GM19025 (cell line): ENCODE measurements around the gene TAOK2.

Source experiments
- ATAC-seq: cut with Tn5 transposase; IDR thresholded peaks from one replicate; pipeline ENCODE4 v1.9.1; 2021; ENCODE audit warnings: mild to moderate bottlenecking, low read depth, moderate library complexity; ENCODE audit not compliant: unreplicated experiment

The TAOK2 gene

DNA sequence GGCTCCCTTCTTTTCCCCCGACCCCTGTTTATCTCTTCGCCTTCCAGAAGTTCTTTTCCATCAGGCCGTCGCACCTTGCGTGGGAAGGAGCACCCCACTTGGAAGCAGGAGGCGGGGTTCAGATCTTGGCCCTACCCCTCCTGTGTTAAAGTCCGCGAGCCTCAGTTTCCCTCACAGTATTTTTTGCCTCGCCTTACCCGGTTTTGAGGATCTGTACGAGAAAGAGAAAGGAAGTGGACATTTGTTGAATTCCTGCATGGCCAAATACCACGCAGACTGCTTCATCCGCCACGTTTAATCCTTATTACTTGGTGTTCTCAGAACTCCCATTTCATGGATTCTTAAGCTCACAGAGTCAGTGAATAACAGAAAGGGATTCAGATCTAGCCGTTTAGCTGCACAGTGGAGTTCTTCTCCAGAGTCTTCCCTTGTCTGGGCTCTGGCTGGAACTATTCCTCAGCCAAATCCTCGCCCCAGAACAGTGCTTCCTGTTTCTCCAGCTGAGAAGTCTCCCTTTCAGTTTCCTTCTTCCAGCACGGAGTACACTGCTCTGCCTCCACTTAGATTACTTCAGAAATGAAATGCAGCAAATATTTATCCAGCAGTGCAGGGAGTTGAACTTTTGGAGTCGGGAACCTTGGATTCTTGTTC, 11.2 kb upstream of the TAOK2 start:
- ATAC-seq: no peak

DNA sequence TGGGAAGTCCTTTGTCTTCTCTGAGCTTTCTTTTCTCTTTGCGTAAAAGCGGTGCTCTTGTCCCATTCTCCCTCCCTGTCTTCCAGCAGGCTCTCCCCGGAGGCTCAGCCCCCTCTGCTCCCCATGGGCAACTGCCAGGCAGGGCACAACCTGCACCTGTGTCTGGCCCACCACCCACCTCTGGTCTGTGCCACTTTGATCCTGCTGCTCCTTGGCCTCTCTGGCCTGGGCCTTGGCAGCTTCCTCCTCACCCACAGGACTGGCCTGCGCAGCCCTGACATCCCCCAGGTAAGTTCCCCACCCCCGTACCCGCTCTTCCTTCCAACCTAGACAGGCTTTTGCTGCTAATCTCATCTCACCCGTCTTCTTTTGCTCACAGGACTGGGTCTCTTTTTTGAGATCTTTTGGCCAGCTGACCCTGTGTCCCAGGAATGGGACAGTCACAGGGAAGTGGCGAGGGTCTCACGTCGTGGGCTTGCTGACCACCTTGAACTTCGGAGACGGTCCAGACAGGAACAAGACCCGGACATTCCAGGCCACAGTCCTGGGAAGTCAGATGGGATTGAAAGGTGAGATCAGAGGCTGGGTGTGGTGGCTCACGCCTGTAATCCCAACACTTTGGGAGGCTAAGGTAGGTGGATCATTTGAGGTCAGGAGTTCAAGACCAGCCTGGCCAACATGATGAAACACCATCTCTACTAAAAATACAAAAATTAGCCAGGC, 10.5 kb upstream of the TAOK2 start:
- no peak for ATAC-seq

DNA sequence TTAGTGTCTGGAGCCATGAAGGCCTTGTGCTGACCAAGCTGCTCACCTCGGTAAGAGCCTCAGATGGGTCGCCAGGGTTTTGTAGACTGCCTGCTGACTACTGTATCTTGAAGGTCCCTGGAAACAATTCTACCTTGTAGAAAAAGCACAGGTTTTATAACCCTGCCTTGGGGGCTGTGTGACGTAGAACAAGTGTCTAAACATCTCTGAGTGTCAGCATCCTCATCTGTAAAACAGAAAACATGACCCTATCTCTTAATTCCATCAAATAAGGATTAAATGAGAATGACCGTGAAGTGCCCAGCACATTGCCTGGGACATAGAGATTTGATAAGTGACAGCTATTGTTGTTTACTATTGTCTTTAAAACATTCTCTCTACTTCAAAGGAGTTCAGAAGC, 5.5 kb upstream of the TAOK2 start:
- no peak for ATAC-seq

DNA sequence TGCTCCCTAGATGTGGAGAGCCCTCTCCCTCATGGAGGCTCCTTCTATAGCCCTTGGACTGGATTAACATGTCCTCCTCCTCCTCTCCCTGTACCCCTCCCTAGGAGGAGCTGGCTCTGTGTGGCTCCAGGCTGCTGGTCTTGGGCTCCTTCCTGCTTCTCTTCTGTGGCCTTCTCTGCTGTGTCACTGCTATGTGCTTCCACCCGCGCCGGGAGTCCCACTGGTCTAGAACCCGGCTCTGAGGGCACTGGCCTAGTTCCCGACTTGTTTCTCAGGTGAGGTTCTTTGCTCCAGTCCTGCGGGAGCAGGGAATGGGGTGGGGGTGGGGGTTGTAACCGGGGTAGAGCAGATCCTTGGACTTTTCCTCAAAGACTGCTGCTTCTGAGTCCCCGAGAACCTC, 2.4 kb upstream of the TAOK2 start:
- ATAC-seq: no peak

DNA sequence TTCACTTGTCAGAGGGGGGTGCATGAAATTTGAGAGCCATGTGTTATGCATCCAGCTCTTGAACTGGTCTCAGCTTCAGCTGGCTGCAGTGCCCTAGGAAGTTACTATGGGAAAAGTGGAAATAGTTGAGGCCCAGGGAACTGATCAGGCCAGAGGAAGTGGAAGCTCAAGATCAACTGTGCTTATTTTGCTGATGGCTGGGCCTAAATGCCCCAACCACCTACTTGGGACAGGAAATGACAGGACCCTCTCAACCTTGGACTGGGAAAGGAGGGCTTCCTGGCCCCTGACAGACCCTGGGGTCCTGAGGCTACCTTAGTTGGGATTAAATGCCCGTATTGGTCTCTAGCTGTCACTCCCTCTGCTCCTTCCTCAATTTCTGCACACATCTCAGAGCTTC, 1.2 kb upstream of the TAOK2 start:
- no peak for ATAC-seq

DNA sequence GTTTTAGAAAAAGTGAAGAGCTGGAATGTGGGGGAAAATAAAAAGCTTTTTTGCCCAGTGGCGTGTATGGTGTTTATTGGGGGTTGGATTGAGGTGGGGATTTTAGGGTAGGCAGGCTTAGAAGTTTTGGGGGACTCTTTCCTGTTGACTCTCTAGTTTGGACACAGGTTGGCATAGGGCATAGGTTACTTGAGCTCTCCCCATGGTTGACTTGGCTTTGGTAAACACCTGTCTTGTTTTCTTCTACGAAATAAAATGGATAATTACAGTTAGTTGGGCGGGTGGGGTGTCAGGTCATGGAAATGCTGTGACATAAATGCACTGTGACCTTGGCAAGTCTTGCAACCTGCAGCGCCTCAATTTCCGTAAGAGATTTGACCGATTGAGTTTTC, 680 bp upstream of the TAOK2 start:
- no peak for ATAC-seq

DNA sequence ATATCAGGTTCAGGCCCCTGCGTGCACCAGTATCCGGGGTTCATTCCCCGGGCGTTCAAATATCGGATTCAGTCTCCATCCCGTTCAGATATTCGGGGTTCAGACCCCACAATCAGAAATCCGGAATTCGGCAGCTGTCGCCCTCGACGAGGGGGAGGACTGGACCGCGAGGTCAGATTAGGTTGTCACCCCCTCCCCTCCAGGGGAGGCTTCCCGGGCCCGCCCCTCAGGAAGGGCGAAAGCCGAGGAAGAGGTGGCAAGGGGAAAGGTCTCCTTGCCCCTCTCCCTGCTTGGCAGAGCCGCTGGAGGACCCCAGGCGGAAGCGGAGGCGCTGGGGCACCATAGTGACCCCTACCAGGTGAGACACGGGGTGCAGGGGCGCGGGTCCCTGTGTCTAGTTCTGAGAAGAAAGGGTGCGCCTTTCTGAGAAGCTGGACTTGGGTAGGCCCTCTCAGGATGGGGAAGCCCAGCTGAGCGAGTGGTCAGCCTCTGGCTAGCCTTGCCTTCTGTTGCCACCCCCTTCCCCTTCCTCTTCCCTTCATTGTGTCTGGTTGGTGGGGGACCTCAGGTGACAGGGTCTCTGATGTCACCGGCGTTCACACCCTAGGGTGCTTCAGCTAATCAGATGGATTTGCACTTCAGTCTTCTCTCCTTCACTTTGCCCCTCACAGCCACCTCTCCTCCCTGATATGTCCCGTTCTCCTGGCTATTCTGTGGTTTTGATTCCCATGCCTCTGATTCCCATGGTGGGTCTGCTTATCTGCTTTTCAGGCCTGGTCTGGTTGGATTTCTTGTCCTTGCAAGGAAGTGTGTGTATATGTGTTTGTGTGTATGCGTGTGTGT, 844 bp downstream of the TAOK2 start:
- no peak for ATAC-seq

DNA sequence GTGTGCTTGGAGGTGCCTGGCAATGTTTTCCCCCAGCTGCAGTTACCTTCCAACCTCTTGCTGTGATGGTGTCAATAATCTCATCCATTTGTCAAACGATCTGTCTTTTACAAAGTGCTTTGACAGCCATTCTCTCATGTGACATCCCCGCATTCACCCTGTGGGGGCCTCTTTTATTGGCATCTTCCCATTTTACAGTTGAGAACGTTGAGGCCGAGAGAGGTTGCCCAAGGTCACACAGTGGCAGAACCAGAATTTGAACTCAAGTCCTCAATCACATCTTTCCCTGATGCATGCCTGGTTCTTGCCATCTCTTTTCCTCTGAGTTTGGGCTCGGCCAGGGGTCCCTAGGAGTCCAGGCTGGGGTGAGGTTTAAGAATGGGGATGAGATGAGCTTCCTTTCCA, 1.5 kb downstream of the TAOK2 start:
- no peak for ATAC-seq

DNA sequence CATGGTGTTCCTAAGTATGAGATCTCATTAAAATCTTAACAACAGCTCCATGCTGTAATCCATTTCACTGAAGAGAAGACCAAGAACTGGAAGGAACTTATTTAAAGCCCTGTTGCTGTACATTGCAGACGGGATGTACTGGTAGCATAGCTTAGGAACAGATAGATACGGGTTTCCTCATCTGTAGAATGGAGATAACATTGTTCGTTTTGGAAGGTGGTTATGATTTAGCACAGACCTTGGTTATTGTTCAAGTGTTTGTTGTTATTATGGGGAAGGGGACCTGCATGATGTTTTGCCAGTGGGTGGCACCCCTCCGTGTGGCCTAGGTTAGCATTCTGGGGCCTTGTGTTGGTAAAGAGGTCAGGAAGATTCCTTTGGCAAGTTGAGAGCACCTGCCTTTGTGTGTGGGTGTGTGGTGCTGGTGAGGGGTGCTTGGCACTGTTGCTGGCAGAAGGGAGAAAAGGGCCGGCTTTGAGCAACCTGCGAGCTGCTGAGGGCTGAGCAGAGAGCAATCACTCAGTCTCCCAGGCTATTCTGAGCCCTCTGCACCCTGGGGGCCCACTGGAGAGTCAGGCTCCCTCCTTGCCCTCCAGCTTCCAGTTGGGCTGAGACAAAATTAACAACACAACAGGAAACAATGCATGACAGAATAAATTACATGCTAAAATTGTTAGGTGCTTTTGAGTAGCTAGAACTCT, 2.3 kb downstream of the TAOK2 start:
- no peak for ATAC-seq

DNA sequence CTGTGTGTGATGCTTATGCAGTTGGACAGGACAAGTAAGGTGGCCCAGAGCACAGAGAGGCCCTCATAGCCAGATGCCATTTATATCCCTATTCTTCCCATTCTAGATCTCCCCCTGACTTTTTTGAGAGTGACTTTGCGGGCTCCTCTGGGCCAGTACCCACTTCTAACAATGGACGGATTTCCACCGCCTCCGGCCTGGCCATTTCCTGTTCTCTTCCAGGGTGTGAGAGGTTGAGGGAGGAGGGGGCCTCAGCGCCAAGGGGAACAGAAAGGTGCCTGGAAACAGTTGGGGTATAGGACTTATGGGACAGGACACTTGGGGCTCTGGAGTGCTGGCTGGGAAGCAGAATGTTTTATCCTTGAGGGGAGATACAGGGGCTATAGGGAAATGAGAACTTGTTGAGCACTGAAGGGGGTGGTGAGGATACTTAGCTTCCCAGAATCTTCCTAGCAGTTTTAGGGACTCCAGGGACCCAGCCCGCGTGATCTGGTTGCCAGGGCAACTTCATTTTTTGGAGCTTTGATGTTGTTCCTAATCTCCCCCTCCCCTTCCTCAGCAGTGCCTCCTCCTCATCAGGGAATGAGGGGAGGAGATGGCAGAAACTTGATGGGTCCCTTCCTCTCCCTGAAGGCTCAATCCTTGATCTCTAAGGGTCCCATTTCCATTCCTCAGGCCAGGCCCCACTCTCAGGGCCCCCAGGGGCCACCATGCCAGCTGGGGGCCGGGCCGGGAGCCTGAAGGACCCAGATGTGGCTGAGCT, 3.6 kb downstream of the TAOK2 start:
- ATAC-seq: no peak

DNA sequence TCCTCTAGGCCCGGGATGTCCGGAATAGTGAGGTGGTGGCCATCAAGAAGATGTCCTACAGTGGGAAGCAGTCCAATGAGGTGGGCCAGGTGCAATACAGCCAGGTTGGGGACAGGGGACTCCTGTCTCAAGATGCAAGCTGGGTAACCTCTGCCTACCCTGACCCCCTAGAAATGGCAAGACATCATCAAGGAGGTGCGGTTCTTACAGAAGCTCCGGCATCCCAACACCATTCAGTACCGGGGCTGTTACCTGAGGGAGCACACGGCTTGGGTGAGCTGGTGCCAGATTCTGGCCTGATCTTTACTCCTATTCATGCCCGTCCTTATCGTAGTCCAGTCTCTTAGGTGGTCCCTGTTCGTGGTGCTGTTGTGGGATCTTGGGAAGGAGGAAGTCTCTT, 4.4 kb downstream of the TAOK2 start:
- no peak for ATAC-seq

DNA sequence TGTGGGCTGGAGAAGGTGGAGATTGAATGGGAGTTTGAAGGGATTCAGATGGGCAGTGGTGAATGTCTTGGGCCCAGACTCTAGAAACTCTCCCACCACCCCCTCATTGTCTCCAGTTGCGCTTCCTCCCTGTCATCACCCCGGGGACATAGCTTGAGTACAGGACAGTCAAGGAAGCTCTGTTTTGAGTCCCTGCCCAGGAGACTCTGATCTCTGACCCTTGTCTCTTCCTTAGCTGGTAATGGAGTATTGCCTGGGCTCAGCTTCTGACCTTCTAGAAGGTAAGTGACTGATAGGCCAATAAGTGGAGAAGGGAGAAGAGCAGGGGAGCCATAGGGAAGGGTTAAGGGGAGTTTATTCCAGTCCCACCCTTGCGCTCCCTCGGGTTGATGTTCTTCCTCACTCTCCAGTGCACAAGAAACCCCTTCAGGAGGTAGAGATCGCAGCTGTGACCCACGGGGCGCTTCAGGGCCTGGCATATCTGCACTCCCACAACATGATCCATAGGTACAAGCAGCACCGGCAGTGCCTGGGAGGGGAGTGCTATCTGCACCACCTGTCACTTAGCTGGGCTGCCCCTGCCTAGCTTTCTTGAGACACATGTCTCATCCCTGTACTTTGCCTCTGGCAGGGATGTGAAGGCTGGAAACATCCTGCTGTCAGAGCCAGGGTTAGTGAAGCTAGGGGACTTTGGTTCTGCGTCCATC, 5.0 kb downstream of the TAOK2 start:
- ATAC-seq: no peak

DNA sequence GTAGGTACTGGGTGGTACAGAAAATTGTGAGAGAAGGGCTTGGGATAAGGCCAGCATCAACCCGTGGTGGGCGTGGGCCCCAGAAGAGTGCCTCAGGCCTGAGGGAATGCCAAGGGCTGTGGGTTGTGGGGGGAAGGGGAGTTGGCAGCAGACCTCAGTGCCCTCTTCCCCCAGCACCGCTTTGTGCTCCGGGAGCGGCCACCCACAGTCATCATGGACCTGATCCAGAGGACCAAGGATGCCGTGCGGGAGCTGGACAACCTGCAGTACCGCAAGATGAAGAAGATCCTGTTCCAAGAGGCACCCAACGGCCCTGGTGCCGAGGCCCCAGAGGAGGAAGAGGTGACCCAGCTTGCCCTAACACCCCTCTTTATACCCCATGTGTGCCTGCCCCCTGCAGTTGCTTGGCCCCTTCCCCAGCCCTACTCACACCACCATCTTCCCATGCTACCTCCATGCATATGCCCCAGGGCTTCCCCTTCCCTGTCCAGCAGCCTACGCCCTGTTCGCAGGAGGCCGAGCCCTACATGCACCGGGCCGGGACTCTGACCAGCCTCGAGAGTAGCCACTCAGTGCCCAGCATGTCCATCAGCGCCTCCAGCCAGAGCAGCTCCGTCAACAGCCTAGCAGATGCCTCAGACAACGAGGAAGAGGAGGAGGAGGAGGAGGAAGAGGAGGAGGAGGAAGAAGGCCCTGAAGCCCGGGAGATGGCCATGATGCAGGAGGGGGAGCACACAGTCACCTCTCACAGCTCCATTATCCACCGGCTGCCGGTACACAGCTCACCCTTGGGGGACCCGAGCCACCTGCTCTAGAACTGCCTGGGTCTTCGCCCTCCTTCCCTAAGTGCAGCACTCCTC, 9.1 kb downstream of the TAOK2 start:
- ATAC-seq: no peak

DNA sequence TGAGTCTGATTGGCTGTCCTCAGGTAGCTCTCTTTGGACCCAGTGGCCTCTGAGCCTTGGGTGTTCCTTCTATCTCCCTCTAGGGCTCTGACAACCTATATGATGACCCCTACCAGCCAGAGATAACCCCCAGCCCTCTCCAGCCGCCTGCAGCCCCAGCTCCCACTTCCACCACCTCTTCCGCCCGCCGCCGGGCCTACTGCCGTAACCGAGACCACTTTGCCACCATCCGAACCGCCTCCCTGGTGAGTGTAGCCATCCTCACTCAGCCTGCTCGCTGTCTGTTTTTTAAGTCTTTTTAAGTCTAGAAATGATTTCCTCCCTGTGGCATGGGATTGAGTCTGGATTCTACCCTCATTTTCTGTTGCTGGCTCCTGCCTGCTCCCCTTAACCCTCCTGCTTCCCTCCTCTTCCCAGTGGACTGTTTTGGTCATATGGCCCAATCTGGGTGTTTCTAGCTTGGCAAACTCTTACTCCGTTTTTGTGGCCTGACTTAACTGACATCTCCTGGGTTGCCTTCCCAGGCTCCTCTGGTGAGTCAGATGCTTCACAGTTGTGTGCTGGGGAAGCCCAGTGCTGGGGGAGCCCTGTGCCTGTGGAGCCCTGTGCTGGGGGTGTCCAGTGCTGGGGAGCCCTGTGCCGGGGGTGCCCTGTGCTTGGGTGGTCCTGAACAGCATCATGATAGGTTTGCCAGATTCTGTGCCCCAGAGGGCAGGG, 9.9 kb downstream of the TAOK2 start:
- no peak for ATAC-seq

DNA sequence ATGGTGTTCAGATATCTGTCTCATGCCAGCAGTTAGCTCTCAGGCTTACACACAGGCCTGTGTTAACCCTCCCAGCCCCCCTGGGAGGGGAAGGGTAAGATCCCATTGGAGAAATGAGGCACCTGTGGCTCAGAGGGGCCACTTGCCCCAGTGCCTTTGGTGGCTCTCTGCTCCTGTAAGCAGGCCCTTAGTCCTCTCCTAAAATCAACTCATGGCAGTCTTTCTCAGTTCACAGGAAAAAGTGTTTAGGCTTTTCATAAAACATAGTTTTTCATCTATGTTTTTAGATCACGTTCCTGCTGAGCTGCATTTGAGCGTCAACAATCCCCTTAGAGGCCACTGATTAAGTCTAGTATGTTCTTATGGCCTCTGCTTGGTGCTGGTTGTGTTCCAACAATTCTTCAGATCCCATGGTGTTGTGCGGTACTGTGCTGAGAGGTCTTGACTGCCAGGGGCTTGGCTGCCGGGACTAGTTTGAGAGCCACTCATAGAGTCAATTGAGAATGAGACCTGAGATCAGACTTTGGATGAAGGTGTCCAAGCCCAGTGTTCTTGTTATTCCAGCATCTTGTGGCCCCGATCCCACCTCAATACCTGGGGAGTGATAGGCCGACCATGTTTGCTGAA, 10.6 kb downstream of the TAOK2 start:
- ATAC-seq: no peak

DNA sequence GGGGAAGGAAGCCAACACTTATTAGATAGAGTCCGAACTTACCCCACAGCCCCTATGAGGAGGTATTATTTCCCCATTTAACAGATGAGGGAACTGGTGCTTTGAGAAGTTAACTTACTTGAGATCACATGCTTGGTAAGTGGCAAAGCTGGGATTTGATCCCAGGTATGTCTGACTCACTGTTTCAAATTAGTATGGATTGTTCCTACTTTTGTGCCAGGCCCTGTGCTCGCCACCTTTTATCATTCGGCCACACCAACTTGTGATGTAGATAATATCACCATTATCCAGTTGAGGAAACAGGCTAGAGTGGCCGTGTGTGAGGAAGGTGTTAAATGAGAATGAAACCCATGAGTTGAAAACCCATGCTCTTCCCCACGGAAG, 11.1 kb downstream of the TAOK2 start:
- ATAC-seq: no peak

DNA sequence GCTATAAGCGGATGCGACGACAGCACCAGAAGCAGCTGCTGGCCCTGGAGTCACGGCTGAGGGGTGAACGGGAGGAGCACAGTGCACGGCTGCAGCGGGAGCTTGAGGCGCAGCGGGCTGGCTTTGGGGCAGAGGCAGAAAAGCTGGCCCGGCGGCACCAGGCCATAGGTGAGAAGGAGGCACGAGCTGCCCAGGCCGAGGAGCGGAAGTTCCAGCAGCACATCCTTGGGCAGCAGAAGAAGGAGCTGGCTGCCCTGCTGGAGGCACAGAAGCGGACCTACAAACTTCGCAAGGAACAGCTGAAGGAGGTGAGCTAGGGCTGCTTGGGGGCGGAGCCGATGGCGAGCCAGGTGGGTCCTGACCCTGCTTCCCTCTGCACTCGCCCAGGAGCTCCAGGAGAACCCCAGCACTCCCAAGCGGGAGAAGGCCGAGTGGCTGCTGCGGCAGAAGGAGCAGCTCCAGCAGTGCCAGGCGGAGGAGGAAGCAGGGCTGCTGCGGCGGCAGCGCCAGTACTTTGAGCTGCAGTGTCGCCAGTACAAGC, 11.7 kb downstream of the TAOK2 start:
- no peak for ATAC-seq
